Liver (tissue), 9 donors: ENCODE results near the gene PPP1R14C. TPM values are rescaled to one million over a fixed set of nuclear protein-coding genes. Genes with fewer than 3 reads are reported as not detected.

Source experiments
- DNase-seq: peaks from one replicate; pipeline ENCODE4 v3.0.0-alpha.2; 2017; ENCODE audit warnings: low spot score
- H3K27ac ChIP-seq, 2 donors: one replicate each; pipeline ENCODE4 v1.7.0; 2013; ENCODE audit warnings: inconsistent platforms in 2 of 2, low read length in 2 of 2, control low read depth in 1 of 2, low read depth in 1 of 2, mild to moderate bottlenecking in 1 of 2
- H3K27me3 ChIP-seq, 4 donors: one replicate each; pipeline versions ENCODE4 v1.6.1 to v1.7.0; 2013; ENCODE audit warnings: low read length in 3 of 4, inconsistent platforms in 1 of 4, mild to moderate bottlenecking in 1 of 4, moderate library complexity in 1 of 4; ENCODE audit not compliant: control insufficient read depth in 4 of 4, insufficient read depth in 4 of 4
- H3K36me3 ChIP-seq, 4 donors: one replicate each; pipeline versions ENCODE4 v1.6.1 to v1.7.0; 2013; ENCODE audit warnings: low read length in 3 of 4, mild to moderate bottlenecking in 3 of 4, low read depth in 1 of 4, moderate library complexity in 1 of 4; ENCODE audit not compliant: control insufficient read depth in 4 of 4, insufficient read depth in 3 of 4
- H3K4me1 ChIP-seq, 4 donors: one replicate each; pipeline versions ENCODE4 v1.6.1 to v1.7.0; 2013; ENCODE audit warnings: low read length in 3 of 4, mild to moderate bottlenecking in 3 of 4, moderate library complexity in 1 of 4; ENCODE audit not compliant: control insufficient read depth in 4 of 4, insufficient read depth in 4 of 4
- H3K4me3 ChIP-seq, 3 donors: one replicate each; pipeline versions ENCODE4 v1.6.1 to v1.7.0; 2013; ENCODE audit warnings: low read length in 3 of 3, control low read depth in 1 of 3, low read depth in 1 of 3, mild to moderate bottlenecking in 1 of 3
- H3K9ac ChIP-seq, 2 donors: one replicate each; pipeline ENCODE4 v1.7.0; 2013; ENCODE audit warnings: low read length in 2 of 2, mild to moderate bottlenecking in 2 of 2, moderate library complexity in 2 of 2, control low read depth in 1 of 2, low read depth in 1 of 2
- H3K9me3 ChIP-seq, 4 donors: one replicate each; pipeline versions ENCODE4 v1.6.1 to v1.7.0; 2013; ENCODE audit warnings: low read length in 3 of 4; ENCODE audit not compliant: control insufficient read depth in 4 of 4
- FOXA1 ChIP-seq: IDR thresholded peaks from 2 replicates; pipeline ENCODE4 v1.6.1; 2016; ENCODE audit warnings: antibody characterized with exemption
- FOXA2 ChIP-seq: IDR thresholded peaks from 2 replicates; pipeline ENCODE4 v1.6.1; 2016; ENCODE audit warnings: antibody characterized with exemption
- GABPA ChIP-seq, 2 donors: IDR thresholded peaks in 1 of 2; conservative IDR thresholded peaks in 1 of 2; 2 replicates each; pipeline ENCODE4 v1.6.1; 2016; ENCODE audit warnings: antibody characterized with exemption in 2 of 2, mild to moderate bottlenecking in 1 of 2, moderate library complexity in 1 of 2
- HNF4A ChIP-seq, 2 donors: conservative IDR thresholded peaks; 2 replicates each; pipeline ENCODE4 v1.6.1; 2016; ENCODE audit warnings: antibody characterized with exemption in 2 of 2, mild to moderate bottlenecking in 2 of 2
- HNF4G ChIP-seq: IDR thresholded peaks from 2 replicates; pipeline ENCODE4 v1.6.1; 2016; ENCODE audit warnings: antibody characterized with exemption
- JUND ChIP-seq, 2 donors: IDR thresholded peaks; 2 replicates each; pipeline ENCODE4 v1.6.1; 2016; ENCODE audit warnings: antibody characterized with exemption in 2 of 2
- NR2F2 ChIP-seq: IDR thresholded peaks from 2 replicates; pipeline ENCODE4 v1.6.1; 2016; ENCODE audit warnings: antibody characterized with exemption
- RAD21 ChIP-seq, 2 donors: IDR thresholded peaks; 2 replicates each; pipeline ENCODE4 v1.6.1; 2016; ENCODE audit warnings: antibody characterized with exemption in 2 of 2, mild to moderate bottlenecking in 2 of 2
- RXRA ChIP-seq, 2 donors: IDR thresholded peaks; 2 replicates each; pipeline ENCODE4 v1.6.1; 2017 to 2018; ENCODE audit warnings: antibody characterized with exemption in 2 of 2, mild to moderate bottlenecking in 1 of 2
- SP1 ChIP-seq: IDR thresholded peaks from 2 replicates; pipeline ENCODE4 v1.6.1; 2018; ENCODE audit warnings: antibody characterized with exemption, mild to moderate bottlenecking
- TAF1 ChIP-seq: conservative IDR thresholded peaks from 2 replicates; pipeline ENCODE4 v1.6.1; 2016; ENCODE audit warnings: antibody characterized with exemption, mild to moderate bottlenecking
- YY1 ChIP-seq: IDR thresholded peaks from 2 replicates; pipeline ENCODE4 v1.6.1; 2016; ENCODE audit warnings: antibody characterized with exemption, mild to moderate bottlenecking
- WGBS: extraction: QIAGEN DNeasy Blood & Tissue Kit; methylation state at CpG from one replicate; pipeline ENCODE4 v1.1.7; 2013; 5-methylcytosine and 5-hydroxymethylcytosine counted together
- polyA plus RNA-seq, 2 donors: library from polyadenylated mRNA; stranded (reverse) in 1 of 2; unstranded in 1 of 2; fragments of 200-250 nt in 1 of 2; fragments of >200 nt in 1 of 2; fragmentation: Nextera tagmentation in 1 of 2; extraction: Ambion mirVana in 1 of 2; gene quantifications; one replicate each; pipeline versions ENCODE4 v1.2.1 to v1.2.3, GENCODE V29; 2013 to 2015
- total RNA-seq, 2 donors: library from RNA; depleted of rRNA; stranded (reverse); fragments of >200 nt; gene quantifications; one replicate each; pipeline ENCODE4 v1.2.3, GENCODE V29; 2014
- TF ChIP-seq, protein P1 (sequence below): IDR thresholded peaks from 2 replicates; pipeline ENCODE4 v1.6.1; 2016; ENCODE audit warnings: antibody characterized with exemption
- TF ChIP-seq, protein P2 (sequence below): IDR thresholded peaks from 2 replicates; pipeline ENCODE4 v1.6.1; 2016; ENCODE audit warnings: antibody characterized with exemption, mild to moderate bottlenecking
- TF ChIP-seq, protein P3 (sequence below): IDR thresholded peaks from 2 replicates; pipeline ENCODE4 v1.6.1; 2016; ENCODE audit warnings: antibody characterized with exemption
- donor health status: healthy.
- donor health status: healthy.
- donor health status: healthy.
- donor health status: healthy.
- donor health status: healthy.

The PPP1R14C gene
- total and polyA plus RNA-seq, 4 donors = 0.05 TPM; not detected in 3

DNA sequence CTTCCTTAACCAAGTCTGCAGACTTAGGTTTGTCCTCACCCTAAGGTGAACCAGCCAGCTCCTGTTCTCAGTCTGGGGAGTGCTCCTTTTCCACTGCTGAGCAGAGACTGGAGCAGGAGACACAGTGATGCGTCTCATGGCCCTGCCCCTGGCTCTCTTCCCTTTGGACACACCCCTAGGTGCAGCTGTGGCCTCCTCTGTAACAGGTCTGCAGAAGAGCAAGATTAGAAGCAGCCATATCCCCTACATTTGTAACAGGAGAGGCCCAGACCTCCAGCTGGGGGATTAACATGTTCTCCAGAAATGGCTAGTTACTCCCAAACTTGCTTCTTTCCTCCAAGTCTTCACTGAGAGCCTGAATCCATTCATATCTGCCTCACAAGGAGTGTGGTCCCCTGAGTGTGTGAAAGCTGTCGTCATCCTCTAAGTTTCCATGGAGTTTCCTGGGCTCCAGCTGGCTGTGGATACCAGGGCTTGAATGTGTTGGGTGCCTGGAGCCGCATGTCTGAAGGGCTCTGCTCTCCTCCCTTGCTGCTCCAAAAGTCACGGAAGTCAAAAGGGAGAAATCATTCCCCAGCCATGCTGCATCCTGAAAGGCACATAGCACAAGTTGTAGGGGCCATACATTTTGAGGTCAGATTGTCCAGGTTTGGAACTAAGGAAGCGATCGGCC is 57.7 kb downstream of the PPP1R14C start:
- Histone ChIP-seq H3K27me3 (no peaks in the 10 kb centered on the region), H3K4me1 (peaks cover 2 to 13% (median 6%) of the 10 kb centered on the region in 4 donors), H3K4me3 (no peak overlapping the region), H3K9ac (no peak overlapping the region), H3K27ac (no peak overlapping the region), H3K9me3 (no peaks in the 10 kb centered on the region), H3K36me3 (no peaks in the 10 kb centered on the region)
- no peak for DNase-seq
- WGBS = 89% methylated on average over 6 of the region's 6 CpGs
- TF ChIP-seq RAD21 (IDR thresholded peaks at IDR 0.05) = no peak
- TF ChIP-seq RXRA (IDR thresholded peaks at IDR 0.05) = no peak
- TF ChIP-seq, protein P1, sequence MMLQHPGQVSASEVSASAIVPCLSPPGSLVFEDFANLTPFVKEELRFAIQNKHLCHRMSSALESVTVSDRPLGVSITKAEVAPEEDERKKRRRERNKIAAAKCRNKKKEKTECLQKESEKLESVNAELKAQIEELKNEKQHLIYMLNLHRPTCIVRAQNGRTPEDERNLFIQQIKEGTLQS = no peak
- no peak for TF ChIP-seq SP1
- TF ChIP-seq, protein P2, sequence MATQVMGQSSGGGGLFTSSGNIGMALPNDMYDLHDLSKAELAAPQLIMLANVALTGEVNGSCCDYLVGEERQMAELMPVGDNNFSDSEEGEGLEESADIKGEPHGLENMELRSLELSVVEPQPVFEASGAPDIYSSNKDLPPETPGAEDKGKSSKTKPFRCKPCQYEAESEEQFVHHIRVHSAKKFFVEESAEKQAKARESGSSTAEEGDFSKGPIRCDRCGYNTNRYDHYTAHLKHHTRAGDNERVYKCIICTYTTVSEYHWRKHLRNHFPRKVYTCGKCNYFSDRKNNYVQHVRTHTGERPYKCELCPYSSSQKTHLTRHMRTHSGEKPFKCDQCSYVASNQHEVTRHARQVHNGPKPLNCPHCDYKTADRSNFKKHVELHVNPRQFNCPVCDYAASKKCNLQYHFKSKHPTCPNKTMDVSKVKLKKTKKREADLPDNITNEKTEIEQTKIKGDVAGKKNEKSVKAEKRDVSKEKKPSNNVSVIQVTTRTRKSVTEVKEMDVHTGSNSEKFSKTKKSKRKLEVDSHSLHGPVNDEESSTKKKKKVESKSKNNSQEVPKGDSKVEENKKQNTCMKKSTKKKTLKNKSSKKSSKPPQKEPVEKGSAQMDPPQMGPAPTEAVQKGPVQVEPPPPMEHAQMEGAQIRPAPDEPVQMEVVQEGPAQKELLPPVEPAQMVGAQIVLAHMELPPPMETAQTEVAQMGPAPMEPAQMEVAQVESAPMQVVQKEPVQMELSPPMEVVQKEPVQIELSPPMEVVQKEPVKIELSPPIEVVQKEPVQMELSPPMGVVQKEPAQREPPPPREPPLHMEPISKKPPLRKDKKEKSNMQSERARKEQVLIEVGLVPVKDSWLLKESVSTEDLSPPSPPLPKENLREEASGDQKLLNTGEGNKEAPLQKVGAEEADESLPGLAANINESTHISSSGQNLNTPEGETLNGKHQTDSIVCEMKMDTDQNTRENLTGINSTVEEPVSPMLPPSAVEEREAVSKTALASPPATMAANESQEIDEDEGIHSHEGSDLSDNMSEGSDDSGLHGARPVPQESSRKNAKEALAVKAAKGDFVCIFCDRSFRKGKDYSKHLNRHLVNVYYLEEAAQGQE = no peak
- no peak for TF ChIP-seq HNF4G
- no peak for TF ChIP-seq JUND (IDR thresholded peaks at IDR 0.05)
- TF ChIP-seq NR2F2 = no peak
- TF ChIP-seq, protein P3, sequence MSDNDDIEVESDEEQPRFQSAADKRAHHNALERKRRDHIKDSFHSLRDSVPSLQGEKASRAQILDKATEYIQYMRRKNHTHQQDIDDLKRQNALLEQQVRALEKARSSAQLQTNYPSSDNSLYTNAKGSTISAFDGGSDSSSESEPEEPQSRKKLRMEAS = no peak
- no peak for TF ChIP-seq TAF1
- no peak for TF ChIP-seq HNF4A (conservative IDR thresholded peaks at IDR 0.05)
- no peak for TF ChIP-seq FOXA1

DNA sequence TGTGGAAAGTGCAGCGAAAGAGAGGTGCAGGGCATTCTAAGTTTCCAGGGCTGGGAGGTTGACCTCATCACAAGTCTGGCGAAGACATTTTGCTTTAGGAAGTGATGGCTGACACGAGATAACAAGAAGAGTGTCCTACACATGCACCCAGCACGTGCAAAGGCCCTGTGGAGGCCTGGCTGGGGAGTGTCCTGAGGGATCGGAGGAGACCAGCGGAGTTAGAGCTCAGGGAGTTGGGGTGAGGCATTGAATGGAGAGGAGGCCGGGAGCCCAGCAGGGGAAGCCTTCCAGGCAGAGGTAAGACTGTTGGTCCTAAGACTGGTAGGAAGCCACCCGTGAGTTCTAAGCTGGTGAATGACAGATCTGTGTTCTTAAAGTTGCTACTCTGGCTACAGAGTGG is 58.4 kb downstream of the PPP1R14C start:
- Histone ChIP-seq H3K9ac (no peak overlapping the region), H3K27me3 (no peaks in the 10 kb centered on the region), H3K4me1 (peaks cover 2 to 13% (median 6%) of the 10 kb centered on the region in 4 donors), H3K36me3 (no peaks in the 10 kb centered on the region), H3K4me3 (no peak overlapping the region), H3K9me3 (no peaks in the 10 kb centered on the region), H3K27ac (no peak overlapping the region)
- no peak for TF ChIP-seq TAF1
- TF ChIP-seq SP1 = no peak
- WGBS = 89% methylated on average over 8 of the region's 8 CpGs
- no peak for DNase-seq

DNA sequence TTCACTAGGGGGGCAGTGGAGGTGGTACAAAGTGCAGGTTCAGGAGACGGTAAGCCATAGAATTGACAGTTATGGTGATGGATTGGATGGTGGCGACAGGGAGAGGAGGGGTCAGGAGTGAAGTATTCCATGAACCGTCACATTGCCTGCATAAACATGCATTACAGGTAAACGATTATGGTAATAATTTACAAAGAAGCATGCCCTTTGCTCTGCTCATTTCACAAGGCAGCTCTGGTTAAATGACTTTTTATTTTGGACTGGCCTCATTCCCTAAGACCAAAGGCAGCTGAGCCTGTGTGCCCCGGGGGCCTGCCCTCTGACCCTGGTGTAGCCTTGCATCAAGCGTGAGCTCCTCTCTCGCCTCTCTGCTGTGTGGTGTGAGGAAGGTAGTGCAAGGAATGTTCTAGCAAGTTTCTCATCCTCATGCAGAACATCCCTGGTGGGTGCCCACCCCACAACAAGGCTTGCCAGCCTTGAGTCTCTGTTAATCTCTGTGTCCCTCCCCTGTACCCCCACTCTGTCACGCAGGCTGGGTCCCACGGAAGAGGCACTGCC is 59.0 kb downstream of the PPP1R14C start:
- Histone ChIP-seq H3K36me3 (no peaks in the 10 kb centered on the region), H3K4me3 (no peak overlapping the region), H3K9ac (no peak overlapping the region), H3K27ac (no peak overlapping the region), H3K27me3 (no peaks in the 10 kb centered on the region), H3K4me1 (peaks cover 2 to 13% (median 6%) of the 10 kb centered on the region in 4 donors), H3K9me3 (no peaks in the 10 kb centered on the region)
- DNase-seq = no peak
- TF ChIP-seq FOXA2 = no peak
- TF ChIP-seq, protein P1 = no peak
- TF ChIP-seq SP1 = peak; percentile 53
- TF ChIP-seq GABPA (IDR thresholded peaks at IDR 0.05 in 1 of 2, conservative IDR thresholded peaks at IDR 0.05 in 1 of 2) = no peak
- TF ChIP-seq HNF4G = peak; percentile 23
- TF ChIP-seq RXRA (IDR thresholded peaks at IDR 0.05) = peak; percentile 19 to 41
- peak; percentile 73 to 84 for TF ChIP-seq HNF4A (conservative IDR thresholded peaks at IDR 0.05)
- TF ChIP-seq FOXA1 = no peak
- peak; percentile 29 for TF ChIP-seq NR2F2
- no peak for TF ChIP-seq YY1
- no peak for TF ChIP-seq JUND (IDR thresholded peaks at IDR 0.05)
- WGBS = 49% methylated on average over 9 of the region's 9 CpGs
